NCI-H1436 treated with DMSO at 0.1 percent for 48 hours (cell line): Measurements from ENCODE around the gene PLPP7.

Source experiments
- DNase-seq: peaks from one replicate; lab custom pipeline; 2025; lab: John Stamatoyannopoulos, UW

The PLPP7 gene

DNA sequence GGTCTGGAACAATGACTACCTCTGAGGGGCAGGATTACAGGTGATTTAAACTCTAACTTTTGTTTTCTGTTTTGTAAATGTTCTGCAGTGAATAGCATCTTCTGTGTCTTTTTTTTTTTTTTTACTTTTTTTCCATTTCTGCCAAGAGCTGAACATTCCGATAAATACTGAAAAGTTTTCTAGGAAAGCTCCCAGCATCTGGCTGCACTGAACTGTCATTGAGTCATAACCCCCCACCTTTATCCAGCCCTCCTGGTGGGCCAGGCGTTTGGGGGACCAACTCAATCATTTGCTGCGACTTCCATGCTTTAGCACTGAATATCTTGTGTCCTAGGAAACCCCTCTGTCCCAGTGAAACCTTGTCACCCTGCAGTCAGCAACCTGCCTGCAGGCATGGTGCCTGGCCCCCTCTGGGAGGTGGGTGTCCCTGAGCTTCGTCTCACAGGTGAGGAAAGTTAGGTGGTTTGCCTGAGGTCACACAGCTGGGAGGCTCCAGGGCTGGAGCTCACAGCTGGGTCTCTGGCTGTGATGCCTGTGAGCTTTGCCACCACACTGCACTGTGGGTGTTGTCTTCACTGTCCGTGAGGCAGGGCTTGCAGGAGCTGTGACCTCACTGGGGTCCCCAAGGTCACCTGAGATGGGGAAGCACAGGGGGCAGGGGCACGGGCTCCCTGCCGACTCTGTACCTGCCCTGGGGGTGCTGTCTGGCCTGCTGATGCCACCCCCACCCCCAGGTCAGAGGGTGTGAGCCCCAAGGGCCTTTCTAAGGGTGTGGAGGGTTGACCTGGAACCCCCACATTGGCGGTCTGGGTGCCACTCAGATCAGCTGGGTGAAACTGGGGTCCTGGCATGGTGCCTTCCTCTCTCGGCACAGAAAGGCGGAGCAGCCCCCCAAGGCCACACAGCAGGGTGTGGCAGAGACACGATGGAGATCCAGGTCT lies 14.1 kb downstream of the PLPP7 start:
- DNase-seq: no peak

DNA sequence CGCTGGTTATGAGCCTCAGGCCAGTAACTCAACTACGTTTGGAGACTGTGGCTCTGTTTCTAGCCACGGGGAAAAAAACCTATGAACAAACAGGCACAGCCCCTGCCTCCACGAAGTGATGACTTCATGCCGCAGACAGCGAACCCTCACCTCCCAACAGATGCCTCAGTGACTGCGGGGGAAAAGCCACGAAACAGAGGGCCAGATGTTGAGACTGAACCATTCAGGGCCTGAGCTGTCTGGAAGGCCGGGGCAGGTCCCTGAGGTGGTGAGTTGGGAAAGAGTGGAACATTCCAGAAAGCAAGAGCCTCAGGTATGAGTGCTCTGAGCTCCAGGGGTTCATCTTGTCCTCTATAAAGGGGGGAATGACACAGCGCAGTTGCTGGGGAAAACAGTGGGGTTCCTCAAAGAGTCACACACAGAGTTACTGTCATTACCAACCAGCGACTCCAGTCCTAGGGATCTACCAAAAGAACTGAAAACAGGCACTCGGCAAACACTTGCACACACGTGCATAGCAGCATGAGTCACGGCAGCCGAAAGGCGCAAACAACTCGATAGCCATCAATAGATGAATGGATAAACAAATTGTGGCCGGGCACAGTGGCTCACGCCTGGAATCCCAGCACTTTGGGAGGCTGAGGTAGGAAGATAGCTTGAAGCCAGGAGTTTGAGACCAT lies 15.3 kb downstream of the PLPP7 start:
- DNase-seq: no peak

- no peak for DNase-seq
Observed at GRCh38 chr9:131306397-131307004, 17.0 kb downstream of the PLPP7 start.

DNA sequence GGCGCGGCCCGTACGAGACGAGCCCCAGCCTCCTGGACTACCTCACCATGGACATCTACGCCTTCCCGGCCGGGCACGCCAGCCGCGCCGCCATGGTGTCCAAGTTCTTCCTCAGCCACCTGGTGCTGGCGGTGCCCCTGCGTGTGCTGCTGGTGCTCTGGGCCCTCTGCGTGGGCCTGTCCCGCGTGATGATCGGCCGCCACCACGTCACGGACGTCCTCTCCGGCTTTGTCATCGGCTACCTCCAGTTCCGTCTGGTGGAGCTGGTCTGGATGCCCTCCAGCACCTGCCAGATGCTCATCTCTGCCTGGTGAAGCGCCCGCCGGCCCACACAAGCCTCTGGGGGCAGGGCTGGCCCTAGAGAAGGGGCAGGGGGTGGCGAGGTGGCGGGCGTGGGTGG lies 18.5 kb downstream of the PLPP7 start:
- DNase-seq: no peak

DNA sequence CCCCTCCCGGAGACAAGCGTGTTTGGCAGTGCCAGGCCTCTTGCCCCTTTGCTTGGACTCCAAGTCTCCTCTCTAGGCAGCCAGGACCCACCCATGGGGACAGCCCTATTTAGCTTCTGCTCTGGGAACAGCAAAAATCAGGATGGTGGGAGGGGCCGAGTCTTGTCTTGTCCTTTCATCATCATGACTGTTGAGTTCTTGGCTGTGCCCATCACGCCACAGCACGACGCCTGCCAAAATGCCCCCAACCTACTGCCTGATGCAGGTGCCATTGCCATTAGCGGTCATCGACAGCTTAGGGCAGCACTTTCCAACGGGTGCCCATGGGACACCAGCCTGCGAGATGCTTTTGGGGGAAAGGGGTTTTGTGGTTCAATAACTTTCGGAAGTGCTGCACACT lies 18.9 kb downstream of the PLPP7 start:
- DNase-seq: no peak

DNA sequence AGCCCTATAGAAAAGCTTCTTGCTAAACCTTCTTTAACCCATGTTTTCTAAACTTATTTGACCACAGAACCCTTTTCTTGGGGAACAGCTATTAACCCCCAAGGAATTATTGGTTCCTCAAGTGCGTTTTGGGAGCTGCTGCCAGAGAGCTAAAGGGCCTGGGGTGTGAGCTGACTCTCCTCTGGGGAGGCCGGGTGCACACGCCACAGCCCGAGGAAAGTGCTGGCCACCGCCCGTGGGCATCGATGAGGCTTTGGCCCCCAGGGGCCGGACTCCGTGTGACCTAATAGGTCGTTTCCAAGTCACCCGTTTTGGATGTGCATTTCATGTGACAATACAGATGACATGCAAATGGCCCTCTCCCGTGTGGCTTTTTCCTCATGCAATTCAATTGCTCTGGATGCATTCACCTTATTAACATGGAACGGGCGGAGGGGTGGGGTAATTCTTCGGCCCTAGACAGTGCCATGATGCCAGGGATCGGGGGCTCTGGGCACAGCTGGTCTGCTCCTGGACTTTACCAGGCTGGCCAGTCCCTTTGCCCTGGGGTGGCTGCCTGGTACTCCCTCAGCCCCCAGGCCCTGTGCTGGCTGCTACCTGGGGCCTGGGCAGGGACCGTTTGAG lies 19.5 kb downstream of the PLPP7 start:
- DNase-seq: no peak

GRCh38 chr9:131309530-131310276 lies 20.2 kb downstream of the PLPP7 start:
- no peak for DNase-seq

DNA sequence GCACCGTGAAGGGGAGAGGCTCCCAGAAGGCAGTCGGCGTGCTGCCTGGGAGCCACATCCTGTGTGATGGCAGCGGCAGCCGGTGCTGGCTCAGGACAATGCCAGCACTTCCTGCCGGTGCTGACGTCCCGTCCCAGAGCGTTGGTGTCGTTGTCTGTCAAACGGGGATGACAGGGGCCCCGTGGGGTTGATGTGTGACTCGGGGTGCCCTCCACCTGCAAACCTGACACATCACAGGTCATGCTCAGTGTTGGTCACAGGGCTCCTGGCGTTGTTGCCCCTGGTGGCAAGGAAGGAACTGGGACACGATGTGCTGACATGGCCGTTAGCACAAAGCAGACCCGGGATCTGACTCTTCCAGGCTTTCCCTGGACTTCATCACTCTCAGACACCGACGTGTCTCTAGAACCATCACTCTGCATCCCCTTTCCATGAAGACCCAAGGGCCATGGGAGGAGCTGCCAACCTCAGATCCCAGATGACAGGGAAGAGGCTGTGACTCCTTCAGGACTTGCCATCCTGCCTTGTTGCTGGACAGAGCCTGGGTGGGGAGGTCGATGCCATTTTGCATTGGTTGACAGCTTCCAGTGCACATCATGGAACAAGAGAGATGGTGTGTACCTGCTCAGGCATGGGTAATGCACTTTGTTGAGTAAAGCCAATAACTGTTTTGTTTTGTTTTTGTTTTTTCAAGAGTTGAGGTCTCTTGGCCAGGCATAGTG lies 21.5 kb downstream of the PLPP7 start:
- no peak for DNase-seq

DNA sequence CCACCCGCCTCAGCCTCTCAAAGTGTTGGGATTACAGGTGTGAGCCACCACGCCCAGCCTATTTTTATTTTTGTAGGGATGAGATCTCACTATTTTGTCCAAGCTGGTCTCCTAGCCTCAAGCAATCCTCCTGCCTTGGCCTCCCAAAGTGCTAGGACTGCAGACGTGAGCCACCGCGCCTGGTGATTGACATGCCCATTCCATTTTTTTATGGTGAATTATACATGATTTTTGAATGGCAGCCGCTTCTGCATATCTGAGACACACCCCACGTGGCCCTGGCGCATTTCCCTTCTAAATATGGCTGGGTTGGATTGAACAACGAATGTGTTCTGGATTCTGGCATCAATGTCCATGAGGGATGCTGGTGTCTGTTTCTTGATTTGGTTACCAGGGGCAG lies 22.7 kb downstream of the PLPP7 start:
- no peak for DNase-seq

DNA sequence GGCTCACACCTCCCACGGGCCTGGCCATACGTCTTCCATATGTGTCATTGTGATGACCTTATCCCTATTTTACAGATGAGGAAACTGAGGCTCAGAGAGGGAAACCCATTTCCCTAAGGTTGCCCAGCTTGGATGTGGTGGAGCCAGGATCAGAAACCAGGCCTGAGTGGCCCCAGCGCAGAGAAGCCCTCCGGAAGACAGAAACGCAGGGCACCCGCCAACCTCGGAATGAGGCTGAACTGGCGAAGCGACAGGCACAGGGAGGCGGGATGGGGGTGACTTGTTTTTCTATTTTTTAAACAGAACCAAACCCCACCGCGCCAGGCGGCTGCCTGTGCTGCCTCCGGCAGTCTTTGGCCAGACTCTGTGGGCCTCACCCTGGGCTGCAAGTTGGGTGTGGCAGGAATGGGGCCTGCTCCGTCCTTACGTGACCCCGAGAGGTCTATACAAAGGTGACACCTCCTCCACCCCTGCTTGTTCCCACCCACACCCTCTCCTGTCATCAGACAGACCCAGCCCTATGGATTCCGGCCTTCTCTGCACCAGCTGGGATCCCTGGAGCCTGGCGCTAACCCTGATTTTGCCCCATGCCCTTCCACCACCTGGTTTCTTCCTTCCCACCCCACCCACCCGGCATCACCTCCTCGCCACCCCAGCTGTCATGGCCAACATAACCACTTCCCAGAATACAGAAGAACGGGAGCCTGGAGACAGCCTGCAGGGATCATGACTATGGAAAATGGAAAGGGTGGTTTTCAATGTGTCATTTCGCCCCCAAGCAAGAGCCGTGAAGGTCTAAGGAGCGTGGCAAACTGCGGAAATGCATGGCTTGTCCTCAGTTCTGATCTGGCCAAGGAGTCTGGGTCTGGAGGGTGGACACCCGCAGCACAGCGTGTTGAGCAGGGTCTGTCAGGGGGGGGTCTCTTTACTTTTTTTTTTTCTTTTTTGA lies 23.6 kb downstream of the PLPP7 start:
- no peak for DNase-seq

DNA sequence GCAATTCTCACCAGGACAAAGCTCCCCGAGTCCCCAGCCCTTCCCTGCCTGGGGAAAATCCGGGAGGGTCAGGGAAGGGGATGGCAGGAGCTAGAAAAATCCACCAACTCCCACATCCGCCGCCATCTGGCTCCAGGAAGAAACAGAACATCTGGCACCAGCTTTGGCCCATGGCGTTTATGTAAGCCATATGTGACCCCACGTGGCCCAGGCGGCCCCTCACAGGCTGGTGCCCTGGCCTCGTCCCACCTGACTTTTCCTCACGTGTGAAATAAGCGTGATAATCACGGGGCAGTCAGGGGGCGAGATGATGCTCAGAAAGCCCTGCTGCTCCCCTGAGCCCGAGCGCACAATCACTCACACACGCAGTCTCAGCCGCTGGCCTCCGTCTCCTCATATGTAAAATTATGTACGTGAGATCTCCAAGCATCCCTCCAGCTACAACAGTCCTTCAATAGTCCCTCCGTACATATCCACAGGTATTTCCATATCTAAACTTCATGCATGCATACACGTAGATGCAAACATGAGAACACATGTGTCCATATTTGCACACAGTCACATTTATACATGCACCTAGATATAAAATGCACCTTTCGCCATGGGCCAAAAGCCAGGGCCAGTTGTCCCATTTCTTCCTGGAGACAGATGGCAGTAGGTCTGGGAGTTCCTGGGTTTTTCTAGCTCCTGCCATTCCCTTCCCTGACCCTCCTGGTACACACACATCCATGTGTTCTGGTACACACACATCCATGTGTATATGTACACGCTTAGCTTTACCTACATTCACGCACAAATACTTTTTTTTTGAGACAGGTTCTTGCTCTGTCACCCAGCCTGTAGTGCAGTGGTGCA lies 28.9 kb downstream of the PLPP7 start:
- no peak for DNase-seq

- DNase-seq: no peak
Observed at GRCh38 chr9:131319486-131319885, 30.0 kb downstream of the PLPP7 start.

DNA sequence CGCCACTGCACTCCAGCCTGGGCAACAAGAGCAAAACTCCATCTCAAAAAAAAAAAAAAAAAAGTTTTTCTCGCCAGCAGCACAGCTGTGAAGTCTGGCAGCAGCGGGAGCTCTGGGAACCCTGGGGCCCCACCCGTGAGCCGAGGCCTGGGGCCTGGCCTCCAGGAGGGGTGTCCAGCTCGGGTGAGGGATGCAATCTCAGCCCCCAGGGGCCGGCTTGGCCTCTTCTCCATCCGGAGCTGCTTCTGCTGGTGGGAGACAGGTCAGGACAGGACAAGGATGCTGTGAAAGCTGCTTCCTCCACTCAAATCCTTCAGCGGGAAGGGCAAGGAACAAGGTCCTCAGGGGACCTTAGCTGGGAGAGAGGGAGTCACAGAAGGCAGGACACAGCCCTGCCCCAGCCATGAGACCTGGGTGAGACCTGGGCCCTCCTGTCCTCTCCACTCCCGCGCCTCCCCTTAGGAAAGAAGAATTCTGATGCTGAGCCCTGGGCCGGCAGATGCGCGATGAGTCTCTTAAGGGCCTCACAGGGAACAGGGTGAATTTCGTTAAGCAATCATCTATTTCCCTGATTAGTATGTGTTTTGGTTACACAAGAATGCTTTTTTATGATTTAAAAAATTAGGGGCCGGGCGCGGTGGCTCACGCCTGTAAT lies 30.6 kb downstream of the PLPP7 start:
- DNase-seq: no peak

DNA sequence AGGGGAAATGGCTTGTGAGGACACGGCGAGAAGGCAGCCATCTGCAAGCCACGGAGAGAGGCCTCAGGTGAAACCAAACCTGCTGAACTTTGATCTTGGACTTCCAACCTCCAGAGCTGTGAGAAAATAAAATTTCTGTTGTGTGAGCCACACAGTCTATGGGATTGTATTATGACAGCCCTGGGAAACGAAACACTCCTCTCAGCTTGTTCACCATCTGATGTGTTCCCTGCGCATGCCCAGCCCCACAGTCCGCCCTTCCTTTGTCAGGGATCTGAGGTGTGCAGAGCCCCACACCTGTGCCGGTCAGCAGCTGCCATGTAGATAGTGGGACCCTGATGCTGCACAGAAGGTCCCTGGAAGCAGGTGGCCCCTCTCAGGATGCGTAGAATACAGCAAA lies 34.1 kb downstream of the PLPP7 start:
- DNase-seq: no peak

- no peak for DNase-seq
Observed at GRCh38 chr9:131324736-131325679, 35.5 kb downstream of the PLPP7 start.

DNA sequence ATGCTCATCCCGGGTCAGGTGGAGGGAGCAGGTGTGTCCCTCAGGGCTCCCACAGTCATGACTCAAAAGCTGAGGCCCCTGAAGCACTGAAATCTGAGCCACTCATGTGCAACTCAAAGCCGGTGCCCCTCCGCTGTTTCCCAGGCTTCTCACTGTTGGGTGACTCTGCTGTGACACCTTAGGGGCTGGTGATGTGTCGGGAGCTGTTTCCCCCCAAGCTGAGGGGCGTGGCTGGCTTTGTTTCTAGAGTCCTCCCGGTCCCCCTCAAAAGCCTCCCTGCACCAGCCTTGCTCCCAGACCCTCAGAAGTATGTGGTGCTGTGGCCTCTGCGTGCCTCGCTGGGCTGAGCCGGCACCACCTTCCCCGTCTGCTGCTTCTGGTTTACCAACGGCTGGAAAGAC lies 39.7 kb downstream of the PLPP7 start:
- DNase-seq: no peak
